ENCODE measurements around the gene KCNN1.
A peak's percentile ranks its signal among the peaks of the same experiment; 100 is the strongest.

Gene KCNN1

GRCh38 chr19:17947815-17948513 lies 18.9 kb upstream of the KCNN1 start:
- peak; percentile 91 to 96 for DNase-seq

GRCh38 chr19:17948514-17948900 lies 18.4 kb upstream of the KCNN1 start:
- no peak for DNase-seq

GRCh38 chr19:17948931-17949930 lies 17.7 kb upstream of the KCNN1 start:
- no peak for DNase-seq

- no peak for DNase-seq
Measured at GRCh38 chr19:17949956-17950309, 17.0 kb upstream of the KCNN1 start.

GRCh38 chr19:17950310-17951156 lies 16.4 kb upstream of the KCNN1 start:
- peak; percentile 13 to 74 for DNase-seq

GRCh38 chr19:17951157-17951989 lies 15.5 kb upstream of the KCNN1 start:
- DNase-seq, result peak; percentile 36 to 54

- peak in 1 of 2 donors; percentile 57 for DNase-seq
Measured at GRCh38 chr19:17951990-17952976, 14.6 kb upstream of the KCNN1 start.

GRCh38 chr19:17953316-17953801 lies 13.5 kb upstream of the KCNN1 start:
- no peak for DNase-seq

- no peak for DNase-seq
Measured at GRCh38 chr19:17953869-17954268, 13.0 kb upstream of the KCNN1 start.

- no peak for DNase-seq
Measured at GRCh38 chr19:17954401-17954800, 12.5 kb upstream of the KCNN1 start.

- DNase-seq, result no peak
Measured at GRCh38 chr19:17957149-17957849, 9.6 kb upstream of the KCNN1 start.

- DNase-seq, result no peak
Measured at GRCh38 chr19:17957885-17958284, 9.0 kb upstream of the KCNN1 start.

- DNase-seq, result no peak
Measured at GRCh38 chr19:17963936-17964691, 2.8 kb upstream of the KCNN1 start.

GRCh38 chr19:17965370-17966128 lies 1.4 kb upstream of the KCNN1 start:
- no peak for DNase-seq

- DNase-seq, result no peak
Measured at GRCh38 chr19:17966129-17966483, 801 bp upstream of the KCNN1 start.

- DNase-seq, result no peak
Measured at GRCh38 chr19:17967257-17968051, 547 bp downstream of the KCNN1 start.

- DNase-seq, result no peak
Measured at GRCh38 chr19:17968362-17968761, 1.5 kb downstream of the KCNN1 start.
